ENCODE measurements around the gene HSPA4L. TPM values are rescaled to one million over a fixed set of nuclear protein-coding genes. Genes with fewer than 3 reads are reported as not detected.

Gene HSPA4L
- total RNA-seq = 19.7 TPM

DNA sequence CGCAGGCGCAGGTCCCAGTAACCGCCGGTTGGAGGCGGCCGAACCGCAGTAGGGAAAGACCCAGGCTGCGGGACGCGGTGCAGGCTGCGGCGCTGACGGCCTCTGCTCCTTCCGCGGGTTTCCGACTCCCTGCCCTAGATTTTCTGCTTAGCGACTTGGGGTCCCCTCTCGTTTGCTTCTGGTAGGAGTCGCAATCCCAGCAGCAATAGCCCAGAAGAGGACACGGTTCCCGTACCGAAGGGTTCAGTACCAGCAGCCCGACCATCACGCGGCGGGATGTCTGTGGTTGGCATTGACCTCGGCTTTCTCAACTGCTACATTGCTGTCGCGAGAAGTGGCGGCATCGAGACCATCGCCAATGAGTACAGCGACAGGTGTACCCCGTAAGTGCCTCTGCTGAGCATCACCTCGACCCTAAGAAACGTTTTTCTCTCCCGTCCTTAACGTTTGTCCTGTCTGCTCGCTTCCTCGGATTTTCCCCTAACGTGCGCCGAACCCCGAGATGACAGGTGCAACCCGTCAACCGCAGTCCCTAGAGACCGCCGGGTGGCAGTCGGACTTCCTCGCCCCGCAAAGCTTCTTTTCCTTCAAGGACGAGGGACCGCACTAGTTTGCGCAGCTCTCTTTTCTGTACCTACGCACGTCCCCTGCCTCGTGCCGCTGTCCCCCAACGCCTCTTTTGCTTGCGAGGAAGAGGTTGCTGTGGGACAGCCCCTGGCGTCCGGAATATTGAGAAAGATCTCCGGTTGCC lies at the start of gene HSPA4L:
Gene HSPA4L (plus strand): TSS at position 48 of the 751 bp plus-strand sequence. CDS start 229 bp downstream, at position 277.

DNA sequence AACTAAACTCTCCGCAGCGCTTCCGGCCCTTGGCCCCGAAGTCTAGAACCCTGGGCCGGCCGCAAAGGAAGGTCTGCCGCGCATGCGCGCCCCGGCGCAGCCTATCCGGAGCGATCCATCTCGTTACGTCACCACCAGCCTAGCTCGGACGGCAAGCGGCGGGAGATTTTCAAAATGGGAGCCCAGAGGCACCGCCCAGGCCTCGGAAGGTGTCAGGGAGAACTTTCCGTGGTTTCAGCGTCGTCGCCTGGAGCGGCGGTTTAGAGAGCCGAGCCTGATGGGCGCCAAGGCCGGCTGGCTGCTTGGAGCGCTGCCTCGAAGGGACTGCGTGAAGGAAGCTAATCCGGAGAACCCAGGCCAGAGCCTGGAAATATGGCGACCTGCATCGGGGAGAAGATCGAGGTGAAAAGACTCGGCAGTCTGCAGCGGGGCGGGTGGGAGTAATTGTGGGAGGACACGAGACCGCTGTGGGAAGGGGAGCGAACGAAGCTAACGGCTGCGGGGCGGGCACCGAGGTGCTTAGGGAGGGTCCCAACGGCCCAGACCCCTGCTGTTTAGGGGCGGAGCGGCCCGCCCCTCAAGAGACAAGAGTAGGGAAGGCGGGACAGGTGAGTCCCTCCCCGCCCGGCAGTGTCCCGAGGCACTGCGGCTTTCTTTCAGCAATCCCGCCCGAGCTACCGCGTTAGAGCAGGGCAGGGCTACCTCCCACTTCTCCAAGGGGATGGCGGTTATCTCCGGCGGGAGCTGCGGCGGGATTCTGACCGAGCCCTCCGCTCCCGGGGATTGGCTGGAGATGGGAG lies 98.8 kb downstream of the HSPA4L start, which contains the start of gene PLK4:
Gene PLK4 (plus strand): TSS at position 131 of the 800 bp plus-strand sequence. CDS start 242 bp downstream, at position 373.

Other genes with a start within 250 kb of the HSPA4L start
- 48.4 TPM for gene INTU, start 149.4 kb upstream of the HSPA4L start, total RNA-seq
- gene SLC25A31, start 51.9 kb upstream of the HSPA4L start, total RNA-seq = not detected
- gene PLK4, start 98.6 kb downstream of the HSPA4L start, total RNA-seq = 15.7 TPM
- gene MFSD8, start 182.9 kb downstream of the HSPA4L start, total RNA-seq = 60.9 TPM
- gene ABHD18, start 183.1 kb downstream of the HSPA4L start, total RNA-seq = 18.1 TPM

Measured in camera-type eye (tissue), 1 donor.